Rectal smooth muscle tissue (tissue), 1 donor: Measurements from ENCODE around the gene IGSF9B.

Source experiments
- H3K27ac ChIP-seq: one replicate; pipeline ENCODE4 v1.7.0; 2013; ENCODE audit warnings: low read depth, low read length, inconsistent platforms
- H3K27me3 ChIP-seq: one replicate; pipeline ENCODE4 v1.7.0; 2013; ENCODE audit warnings: low read length; ENCODE audit not compliant: control insufficient read depth, insufficient read depth
- H3K36me3 ChIP-seq: one replicate; pipeline ENCODE4 v1.7.0; 2013; ENCODE audit warnings: low read length; ENCODE audit not compliant: control insufficient read depth, insufficient read depth
- H3K4me1 ChIP-seq: one replicate; pipeline ENCODE4 v1.7.0; 2013; ENCODE audit warnings: low read length; ENCODE audit not compliant: control insufficient read depth, insufficient read depth
- H3K4me3 ChIP-seq: one replicate; pipeline ENCODE4 v1.7.0; 2013; ENCODE audit warnings: low read length
- H3K9ac ChIP-seq: one replicate; pipeline ENCODE4 v1.7.0; 2013; ENCODE audit warnings: low read length

IGSF9B gene

DNA sequence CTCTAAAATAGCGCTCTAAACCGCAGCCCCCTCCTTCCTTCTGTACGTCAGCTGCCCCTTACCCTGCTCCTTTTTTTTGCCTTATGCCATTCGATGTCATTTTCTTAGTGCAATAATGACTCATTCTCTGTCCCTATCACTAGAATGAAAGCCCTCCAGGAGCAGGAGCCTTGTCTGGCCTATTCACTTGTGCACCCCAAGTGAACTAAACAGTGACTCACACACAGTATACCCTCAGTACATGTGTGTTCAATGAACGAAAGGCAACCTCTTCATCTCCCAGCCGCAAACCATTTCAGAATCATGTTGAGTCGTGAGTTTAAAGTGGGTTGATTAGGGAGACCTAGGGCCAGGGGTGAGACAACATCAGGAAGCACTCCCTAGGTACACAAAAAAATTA is 60.7 kb downstream of the IGSF9B start:
- Histone ChIP-seq H3K27ac (no peak overlapping the region), H3K4me1 (no peaks in the 10 kb centered on the region), H3K36me3 (no peaks in the 10 kb centered on the region), H3K4me3 (no peak overlapping the region), H3K9ac (no peak overlapping the region), H3K27me3 (no peaks in the 10 kb centered on the region)

DNA sequence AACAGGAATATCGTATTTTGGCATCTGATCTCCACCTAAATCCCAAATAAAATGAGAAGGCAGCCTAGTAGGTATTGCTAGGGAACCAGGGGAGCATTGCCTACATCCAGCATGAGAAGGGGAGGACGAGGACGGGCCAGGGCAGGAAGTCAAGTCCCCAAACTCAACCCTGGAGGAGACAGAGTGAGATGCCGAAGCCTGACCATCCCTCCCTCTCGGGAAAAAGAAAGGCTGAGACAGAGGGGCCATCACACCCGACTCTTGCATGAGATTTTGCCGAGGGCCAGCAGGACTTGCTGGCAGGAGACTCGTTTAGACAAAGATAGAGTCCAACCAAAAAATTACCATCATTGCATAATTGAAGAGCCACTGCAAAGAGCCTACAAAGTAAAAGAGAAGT is 61.2 kb downstream of the IGSF9B start:
- Histone ChIP-seq H3K4me3 (no peak overlapping the region), H3K9ac (no peak overlapping the region), H3K27me3 (no peaks in the 10 kb centered on the region), H3K36me3 (no peaks in the 10 kb centered on the region), H3K27ac (no peak overlapping the region), H3K4me1 (no peaks in the 10 kb centered on the region)

DNA sequence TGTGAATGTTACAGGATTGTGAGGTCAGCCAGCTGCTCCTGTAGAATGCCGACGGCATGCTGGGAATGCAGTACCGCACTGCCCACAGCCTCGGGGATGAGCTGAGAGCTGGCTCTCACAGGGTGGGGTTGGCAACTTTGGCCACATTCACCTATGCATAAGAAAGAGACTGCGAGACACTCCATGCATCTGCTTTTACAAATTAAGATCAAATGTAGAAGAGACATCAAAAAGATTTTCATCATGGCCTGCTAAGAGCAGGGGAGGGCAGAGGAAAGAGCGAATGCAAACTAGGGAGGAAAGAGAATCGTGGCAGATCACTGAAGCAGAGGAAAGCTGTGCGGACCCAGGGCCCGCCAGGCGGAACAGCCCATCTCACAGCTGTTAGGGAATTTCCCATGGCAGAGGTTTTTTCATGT is 61.7 kb downstream of the IGSF9B start:
- Histone ChIP-seq H3K27ac (no peak overlapping the region), H3K9ac (no peak overlapping the region), H3K27me3 (no peaks in the 10 kb centered on the region), H3K4me3 (no peak overlapping the region), H3K36me3 (no peaks in the 10 kb centered on the region), H3K4me1 (no peaks in the 10 kb centered on the region)

DNA sequence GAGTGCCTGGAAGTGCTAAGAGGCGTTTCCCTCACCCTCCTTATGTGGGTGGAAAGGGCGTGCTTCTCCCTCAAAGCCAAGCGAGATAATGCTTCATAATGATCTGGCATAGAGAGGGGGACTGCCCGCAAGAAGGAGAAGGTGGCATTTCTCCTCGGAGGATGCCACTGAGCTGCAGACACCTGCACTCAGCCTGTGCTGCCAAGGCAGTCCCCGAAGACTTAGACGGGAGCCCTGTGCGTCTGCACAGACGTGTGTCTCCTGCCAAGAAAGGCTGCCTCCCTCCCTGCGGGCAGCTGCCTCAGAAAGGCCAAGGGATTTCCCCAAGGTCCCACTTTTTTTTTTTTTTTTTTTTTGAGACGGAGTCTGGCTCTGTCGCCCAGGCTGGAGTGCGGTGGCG is 63.4 kb downstream of the IGSF9B start:
- Histone ChIP-seq H3K4me3 (no peak overlapping the region), H3K27me3 (no peaks in the 10 kb centered on the region), H3K9ac (no peak overlapping the region), H3K36me3 (no peaks in the 10 kb centered on the region), H3K27ac (no peak overlapping the region), H3K4me1 (no peaks in the 10 kb centered on the region)

DNA sequence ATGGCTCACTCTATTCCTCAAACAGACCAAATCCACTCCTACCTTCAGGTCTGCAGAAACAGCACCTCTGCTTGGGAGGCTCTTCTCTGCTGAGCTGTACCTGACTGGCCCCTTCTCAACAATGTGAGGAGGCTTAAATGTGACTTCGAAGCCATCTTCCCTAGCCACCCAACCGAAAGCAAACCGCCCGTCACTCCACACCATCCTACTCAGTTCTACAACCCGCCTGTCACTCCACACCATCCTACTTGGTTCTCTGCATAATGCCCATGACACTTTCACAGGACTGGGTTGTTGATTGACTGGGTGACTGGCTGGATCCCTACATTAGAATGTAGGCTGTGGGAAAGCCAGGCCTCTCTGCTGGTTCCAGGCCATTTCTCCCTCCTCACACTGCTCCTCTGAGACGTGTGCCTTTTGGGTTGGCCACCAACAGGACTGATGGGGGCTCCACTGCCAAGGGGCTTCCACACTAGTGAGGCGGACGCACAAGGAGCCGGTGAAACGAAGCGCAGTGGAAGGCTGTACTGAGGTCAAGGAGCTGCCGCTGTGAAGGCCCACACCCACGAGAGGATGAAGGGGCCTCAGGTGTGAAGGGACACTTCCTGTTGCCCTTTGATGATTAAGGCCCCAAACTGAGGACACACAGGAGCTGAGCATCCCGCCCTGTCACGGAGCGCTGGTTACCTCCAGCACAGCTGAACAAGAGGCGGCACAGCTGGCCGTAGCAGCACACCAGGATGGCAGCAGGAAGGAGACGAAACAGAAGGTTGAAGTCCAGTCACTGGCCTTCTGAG is 64.0 kb downstream of the IGSF9B start:
- H3K27ac ChIP-seq: no peak overlapping the region

DNA sequence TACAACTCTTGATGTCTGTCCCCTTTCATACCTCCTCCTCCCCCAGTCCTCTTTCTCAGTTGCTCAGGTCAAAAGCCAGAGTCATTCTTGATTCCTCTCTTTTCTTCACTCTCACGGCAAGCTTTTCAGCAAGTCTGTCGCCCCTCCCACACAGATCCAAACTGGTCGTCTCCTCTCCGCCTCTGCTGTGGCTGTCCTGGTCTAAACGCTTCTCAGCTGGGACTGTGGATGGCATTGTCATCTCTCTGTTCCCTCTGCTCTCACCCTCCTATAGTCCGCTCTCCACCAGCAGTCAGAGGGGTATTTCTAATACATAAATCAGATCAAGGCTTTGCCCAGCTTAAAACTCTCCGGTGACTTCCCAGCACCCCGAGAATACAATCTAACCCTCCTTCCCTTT is 64.6 kb downstream of the IGSF9B start:
- no peaks in the 10 kb centered on the region for H3K27me3 ChIP-seq

More for the DNA sequence above, 64.0 kb downstream of the IGSF9B start:
- Histone ChIP-seq H3K4me3 (no peak overlapping the region), H3K36me3 (no peaks in the 10 kb centered on the region), H3K27me3 (no peaks in the 10 kb centered on the region), H3K9ac (no peak overlapping the region), H3K4me1 (no peaks in the 10 kb centered on the region)

DNA sequence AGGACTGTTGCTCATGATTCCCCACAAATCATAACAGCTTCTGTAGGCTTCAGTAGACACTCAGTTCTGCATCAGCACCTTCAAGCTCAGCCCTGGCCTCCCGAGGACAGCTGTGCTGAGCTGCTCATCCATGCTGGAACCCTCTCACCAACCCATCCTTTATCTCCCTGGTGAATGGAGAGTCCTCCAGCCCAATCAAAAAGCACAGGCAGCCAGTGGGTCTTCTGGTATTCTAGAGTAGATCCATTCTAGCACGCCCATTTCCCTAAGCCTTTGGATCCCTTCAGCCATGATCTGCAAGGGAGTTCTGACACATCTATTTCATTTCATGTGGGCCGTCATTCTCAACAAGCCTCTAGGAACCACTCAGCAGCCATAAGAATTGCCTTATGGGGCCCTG is 66.9 kb downstream of the IGSF9B start:
- H3K9ac ChIP-seq: no peak overlapping the region
- no peak overlapping the region for H3K4me3 ChIP-seq
- no peak overlapping the region for H3K27ac ChIP-seq
- no peaks in the 10 kb centered on the region for H3K27me3 ChIP-seq
- no peaks in the 10 kb centered on the region for H3K36me3 ChIP-seq
- H3K4me1 ChIP-seq: no peaks in the 10 kb centered on the region

More for the DNA sequence above, 64.6 kb downstream of the IGSF9B start:
- H3K9ac ChIP-seq: no peak overlapping the region
- no peak overlapping the region for H3K4me3 ChIP-seq
- H3K27ac ChIP-seq: no peak overlapping the region
- no peaks in the 10 kb centered on the region for H3K36me3 ChIP-seq
- no peaks in the 10 kb centered on the region for H3K4me1 ChIP-seq

DNA sequence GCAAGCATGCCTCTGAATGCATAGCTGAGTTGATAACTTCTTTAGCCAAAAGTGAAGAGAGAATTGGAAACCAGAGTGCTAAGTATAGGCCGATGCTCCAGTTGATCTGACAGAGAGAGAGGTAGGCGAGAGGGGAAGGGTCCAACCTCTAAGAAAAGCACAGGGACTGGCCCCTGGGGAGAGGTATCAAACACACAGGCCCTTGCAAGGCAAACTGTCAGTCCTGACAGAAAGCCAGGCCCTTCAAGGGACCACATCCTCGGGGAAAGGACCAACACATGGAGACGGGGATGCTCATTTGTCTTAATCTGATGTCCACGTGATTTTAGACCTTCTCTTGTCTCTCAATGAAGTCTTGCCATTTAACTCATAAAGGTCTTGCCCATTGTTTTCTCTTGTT is 67.6 kb downstream of the IGSF9B start:
- no peak overlapping the region for H3K4me3 ChIP-seq
- H3K4me1 ChIP-seq: no peaks in the 10 kb centered on the region
- no peak overlapping the region for H3K27ac ChIP-seq
- no peaks in the 10 kb centered on the region for H3K27me3 ChIP-seq
- no peaks in the 10 kb centered on the region for H3K36me3 ChIP-seq
- no peak overlapping the region for H3K9ac ChIP-seq

DNA sequence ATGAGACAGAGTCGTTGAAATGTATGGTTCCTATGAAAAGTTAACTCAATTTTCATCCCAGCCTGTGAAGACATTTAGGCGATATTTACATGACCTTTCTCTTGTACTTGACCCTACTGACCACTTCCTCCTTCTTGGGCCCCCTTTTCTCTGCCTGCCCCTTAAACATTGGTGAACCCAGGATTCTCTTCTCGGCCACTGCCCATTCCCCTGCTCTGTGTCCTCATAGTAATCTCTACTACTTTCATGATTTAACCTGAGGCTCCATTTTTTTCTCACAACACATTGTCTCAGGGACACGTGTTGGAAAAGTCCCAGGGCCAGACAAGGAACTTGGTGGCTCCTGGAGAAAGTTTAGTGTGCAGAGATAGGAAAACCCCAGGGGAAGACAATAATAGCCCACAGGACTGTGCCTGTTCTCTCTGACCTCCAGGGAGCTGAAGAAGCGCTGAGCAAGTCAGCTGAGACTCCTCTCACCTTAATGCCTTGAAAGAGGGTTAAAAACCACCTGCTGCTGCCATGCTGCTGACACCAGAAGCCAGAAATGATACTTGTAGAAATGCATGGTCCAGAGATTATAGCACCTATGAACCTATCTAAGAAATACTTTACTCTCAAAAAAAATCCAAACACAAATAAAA is 69.0 kb downstream of the IGSF9B start:
- H3K27ac ChIP-seq: no peak overlapping the region
- no peak overlapping the region for H3K9ac ChIP-seq
- H3K27me3 ChIP-seq: no peaks in the 10 kb centered on the region
- no peak overlapping the region for H3K4me3 ChIP-seq
- H3K36me3 ChIP-seq: no peaks in the 10 kb centered on the region
- no peaks in the 10 kb centered on the region for H3K4me1 ChIP-seq

DNA sequence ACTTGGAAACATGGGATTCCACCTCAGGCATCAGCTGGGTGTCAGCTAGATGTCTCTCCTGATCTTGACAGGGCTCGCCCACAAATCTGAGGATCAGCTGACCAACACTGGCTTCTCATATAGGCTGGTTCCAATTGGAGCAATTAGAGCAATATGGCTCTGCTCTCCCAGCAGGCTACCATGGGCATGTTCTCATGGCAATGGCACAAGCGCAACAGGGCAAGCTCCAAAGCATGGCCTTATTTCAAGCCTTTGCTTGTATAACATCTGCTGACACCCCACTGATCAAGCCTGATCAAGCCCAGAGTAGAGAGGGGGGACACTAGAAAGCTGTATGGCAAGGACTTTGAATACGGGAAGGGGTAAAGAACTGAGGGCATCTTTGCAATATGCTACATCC is 70.7 kb downstream of the IGSF9B start:
- H3K27me3 ChIP-seq: no peaks in the 10 kb centered on the region
- no peak overlapping the region for H3K9ac ChIP-seq
- H3K27ac ChIP-seq: no peak overlapping the region
- H3K4me3 ChIP-seq: no peak overlapping the region
- no peaks in the 10 kb centered on the region for H3K36me3 ChIP-seq
- H3K4me1 ChIP-seq: no peaks in the 10 kb centered on the region

DNA sequence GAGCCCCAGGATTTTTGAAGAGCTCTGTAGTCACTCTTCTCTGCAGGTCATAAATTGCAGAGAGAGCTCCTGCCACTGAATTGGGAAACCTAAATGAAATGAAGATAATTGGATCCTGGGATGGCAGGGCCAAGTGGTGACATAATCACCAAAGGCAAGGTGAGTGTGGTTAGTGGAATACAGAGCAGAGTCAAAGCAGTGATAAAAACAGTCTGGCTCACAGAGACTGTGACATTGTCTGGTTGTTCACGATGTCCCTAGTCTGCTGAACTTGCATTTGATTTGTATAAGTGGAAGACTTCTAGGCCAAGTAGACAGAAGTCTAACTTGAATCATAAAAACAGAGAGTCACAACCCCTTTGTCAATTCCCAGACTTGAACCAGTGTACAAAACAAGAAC is 84.6 kb downstream of the IGSF9B start:
- H3K4me3 ChIP-seq: no peak overlapping the region
- no peak overlapping the region for H3K27ac ChIP-seq
- no peak overlapping the region for H3K9ac ChIP-seq
- no peaks in the 10 kb centered on the region for H3K27me3 ChIP-seq
- H3K4me1 ChIP-seq: no peaks in the 10 kb centered on the region
- H3K36me3 ChIP-seq: no peaks in the 10 kb centered on the region

DNA sequence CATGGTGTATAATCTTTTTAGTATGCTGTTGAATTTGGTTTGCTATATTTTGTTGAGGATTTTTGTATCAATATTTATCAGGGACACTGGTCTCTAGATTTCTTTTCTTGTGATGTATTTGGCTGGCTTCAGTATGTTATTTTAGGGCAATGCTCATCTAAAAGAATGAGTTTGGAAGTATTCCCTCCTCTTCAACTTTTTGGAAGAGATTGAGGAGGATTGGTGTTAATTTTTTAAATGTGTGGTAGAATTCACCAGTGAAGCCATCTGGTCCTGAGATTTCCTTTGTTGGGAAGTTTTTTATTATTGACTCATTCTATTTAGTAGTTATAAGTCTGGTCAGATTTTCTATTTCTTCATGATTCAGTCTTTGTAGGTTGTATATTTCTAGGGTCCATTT is 89.3 kb downstream of the IGSF9B start:
- Histone ChIP-seq H3K4me1 (no peaks in the 10 kb centered on the region), H3K36me3 (no peaks in the 10 kb centered on the region), H3K27me3 (no peaks in the 10 kb centered on the region), H3K4me3 (no peak overlapping the region), H3K9ac (no peak overlapping the region), H3K27ac (no peak overlapping the region)

DNA sequence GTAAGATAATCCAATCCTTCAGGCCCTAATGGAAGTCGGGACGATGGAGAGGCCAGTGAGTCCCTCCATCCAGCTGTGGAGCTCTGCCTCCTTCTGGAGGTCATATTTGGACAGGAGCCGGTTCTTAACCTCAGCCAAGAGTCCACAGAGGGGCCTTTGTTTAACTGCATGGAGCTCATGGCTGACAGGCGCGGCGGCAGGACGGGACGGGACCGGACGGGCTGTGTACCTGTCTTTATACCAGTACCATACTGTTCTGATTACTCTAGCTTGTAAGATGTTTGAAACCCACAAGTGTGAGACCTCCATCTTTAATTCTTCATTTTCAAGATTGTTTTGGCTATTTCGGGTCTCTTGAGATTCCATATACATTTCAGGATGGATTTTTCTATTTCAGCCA is 91.3 kb downstream of the IGSF9B start:
- Histone ChIP-seq H3K4me1 (no peaks in the 10 kb centered on the region), H3K36me3 (no peaks in the 10 kb centered on the region), H3K27ac (no peak overlapping the region), H3K4me3 (no peak overlapping the region), H3K9ac (no peak overlapping the region), H3K27me3 (no peaks in the 10 kb centered on the region)
